ENCODE results near the gene AMTN. TPM values are rescaled to one million over a fixed set of nuclear protein-coding genes. Genes with fewer than 3 reads are reported as not detected.
"Not testable (repeated sequence)": the region's sequence is repeated elsewhere in the genome, so short reads cannot be mapped to it uniquely, and the experiment has no call there.

AMTN gene
- total RNA-seq (not detected), polyA plus RNA-seq (ENCODE audit: insufficient read length in 2 of 2) (not detected)
- long read RNA-seq, donor 1: 0 reads
- long read RNA-seq, donor 2: 0 reads
- long read RNA-seq, donor 3: 0 reads
- long read RNA-seq, donor 4: 0 reads

GRCh38 chr4:70518269-70518668, at the start of gene AMTN:
TSS of gene AMTN (plus strand) at chr4:70518569. CDS start at chr4:70518778, 209 bp downstream.
- H3K36me3 ChIP-seq (ENCODE audit: control insufficient read depth, insufficient read depth, low read length): no peaks in the 10 kb centered on the region
- no peak for DNase-seq (ENCODE audit: low read depth in 4 of 6, low spot score in 6 of 6)
- no peak within 1 kb of the TSS for H3K4me3 ChIP-seq (ENCODE audit: low read depth, low read length)
- no peaks in the 10 kb centered on the region for H3K9me3 ChIP-seq (ENCODE audit: control insufficient read depth, insufficient read depth, low read length)
- no peaks in the 10 kb centered on the region for H3K4me1 ChIP-seq (ENCODE audit: control insufficient read depth, insufficient read depth, low read length)
- no peaks in the 10 kb centered on the region for H3K27me3 ChIP-seq (ENCODE audit: control insufficient read depth, insufficient read depth, low read length)
- H3K27ac ChIP-seq (ENCODE audit: low read depth, low read length): no peak within 1 kb of the TSS
- no CpG with 5 or more reads among the region's 2 CpGs for WGBS (ENCODE audit: insufficient coverage)

GRCh38 chr4:70471897-70472296, 46.5 kb upstream of the AMTN start, which contains the start of gene MUC7:
TSS of gene MUC7 (plus strand) at chr4:70472197. CDS start at chr4:70474022, 1,825 bp downstream.
- H3K27ac ChIP-seq (ENCODE audit: low read depth, low read length): no peak within 1 kb of the TSS
- no peaks in the 10 kb centered on the region for H3K9me3 ChIP-seq (ENCODE audit: control insufficient read depth, insufficient read depth, low read length)
- H3K36me3 ChIP-seq (ENCODE audit: control insufficient read depth, insufficient read depth, low read length): no peaks in the 10 kb centered on the region
- no peak within 1 kb of the TSS for H3K4me3 ChIP-seq (ENCODE audit: low read depth, low read length)
- H3K27me3 ChIP-seq (ENCODE audit: control insufficient read depth, insufficient read depth, low read length): no peaks in the 10 kb centered on the region
- H3K4me1 ChIP-seq (ENCODE audit: control insufficient read depth, insufficient read depth, low read length): no peaks in the 10 kb centered on the region
- 78% methylated on average over 3 of the region's 4 CpGs for WGBS (ENCODE audit: insufficient coverage)
- DNase-seq (ENCODE audit: low read depth in 4 of 6, low spot score in 6 of 6): no peak

GRCh38 chr4:70473679-70474078, 44.7 kb upstream of the AMTN start:
- Histone ChIP-seq H3K27ac (ENCODE audit: low read depth, low read length) (no peak overlapping the region), H3K4me3 (ENCODE audit: low read depth, low read length) (no peak overlapping the region), H3K4me1 (ENCODE audit: control insufficient read depth, insufficient read depth, low read length) (no peaks in the 10 kb centered on the region), H3K9me3 (ENCODE audit: control insufficient read depth, insufficient read depth, low read length) (no peaks in the 10 kb centered on the region), H3K27me3 (ENCODE audit: control insufficient read depth, insufficient read depth, low read length) (no peaks in the 10 kb centered on the region), H3K36me3 (ENCODE audit: control insufficient read depth, insufficient read depth, low read length) (no peaks in the 10 kb centered on the region)
- 100% methylated on average over 2 of the region's 4 CpGs for WGBS (ENCODE audit: insufficient coverage)
- DNase-seq (ENCODE audit: low read depth in 4 of 6, low spot score in 6 of 6): no peak

GRCh38 chr4:70488748-70489147, 29.6 kb upstream of the AMTN start:
- no CpG with 5 or more reads among the region's 3 CpGs for WGBS (ENCODE audit: insufficient coverage)
- no peak overlapping the region for H3K4me3 ChIP-seq (ENCODE audit: low read depth, low read length)
- H3K4me1 ChIP-seq (ENCODE audit: control insufficient read depth, insufficient read depth, low read length): no peaks in the 10 kb centered on the region
- no peaks in the 10 kb centered on the region for H3K9me3 ChIP-seq (ENCODE audit: control insufficient read depth, insufficient read depth, low read length)
- no peak overlapping the region for H3K27ac ChIP-seq (ENCODE audit: low read depth, low read length)
- H3K36me3 ChIP-seq (ENCODE audit: control insufficient read depth, insufficient read depth, low read length): no peaks in the 10 kb centered on the region
- H3K27me3 ChIP-seq (ENCODE audit: control insufficient read depth, insufficient read depth, low read length): no peaks in the 10 kb centered on the region
- DNase-seq (ENCODE audit: low read depth in 4 of 6, low spot score in 6 of 6): no peak

- WGBS (ENCODE audit: insufficient coverage): 86% methylated on average over 4 of the region's 6 CpGs
- H3K4me1 ChIP-seq (ENCODE audit: control insufficient read depth, insufficient read depth, low read length): peaks cover 3% of the 10 kb centered on the region
- no peak overlapping the region for H3K27ac ChIP-seq (ENCODE audit: low read depth, low read length)
- peak in 1 of 6 donors; percentile 2 for DNase-seq (ENCODE audit: low read depth in 4 of 6, low spot score in 6 of 6)
- no peaks in the 10 kb centered on the region for H3K9me3 ChIP-seq (ENCODE audit: control insufficient read depth, insufficient read depth, low read length)
- no peaks in the 10 kb centered on the region for H3K27me3 ChIP-seq (ENCODE audit: control insufficient read depth, insufficient read depth, low read length)
- H3K4me3 ChIP-seq (ENCODE audit: low read depth, low read length): no peak overlapping the region
- H3K36me3 ChIP-seq (ENCODE audit: control insufficient read depth, insufficient read depth, low read length): no peaks in the 10 kb centered on the region
Observed at GRCh38 chr4:70496231-70496630, 22.1 kb upstream of the AMTN start.

- H3K4me3 ChIP-seq (ENCODE audit: low read depth, low read length); H3K36me3 ChIP-seq (ENCODE audit: control insufficient read depth, insufficient read depth, low read length); H3K9me3 ChIP-seq (ENCODE audit: control insufficient read depth, insufficient read depth, low read length); H3K4me1 ChIP-seq (ENCODE audit: control insufficient read depth, insufficient read depth, low read length); H3K27ac ChIP-seq (ENCODE audit: low read depth, low read length); H3K27me3 ChIP-seq (ENCODE audit: control insufficient read depth, insufficient read depth, low read length); DNase-seq (ENCODE audit: low read depth in 4 of 6, low spot score in 6 of 6): not testable (repeated sequence)
- WGBS (ENCODE audit: insufficient coverage): no CpG with 5 or more reads among the region's 8 CpGs
Observed at GRCh38 chr4:70501838-70502237, 16.5 kb upstream of the AMTN start.

GRCh38 chr4:70504733-70505132, 13.6 kb upstream of the AMTN start:
- no peak overlapping the region for H3K27ac ChIP-seq (ENCODE audit: low read depth, low read length)
- H3K4me1 ChIP-seq (ENCODE audit: control insufficient read depth, insufficient read depth, low read length): no peaks in the 10 kb centered on the region
- H3K27me3 ChIP-seq (ENCODE audit: control insufficient read depth, insufficient read depth, low read length): no peaks in the 10 kb centered on the region
- H3K4me3 ChIP-seq (ENCODE audit: low read depth, low read length): no peak overlapping the region
- H3K9me3 ChIP-seq (ENCODE audit: control insufficient read depth, insufficient read depth, low read length): no peaks in the 10 kb centered on the region
- H3K36me3 ChIP-seq (ENCODE audit: control insufficient read depth, insufficient read depth, low read length): no peaks in the 10 kb centered on the region
- no CpG with 5 or more reads among the region's 4 CpGs for WGBS (ENCODE audit: insufficient coverage)
- no peak for DNase-seq (ENCODE audit: low read depth in 4 of 6, low spot score in 6 of 6)

GRCh38 chr4:70505151-70505748, 13.1 kb upstream of the AMTN start:
- Histone ChIP-seq H3K4me1 (ENCODE audit: control insufficient read depth, insufficient read depth, low read length) (no peaks in the 10 kb centered on the region), H3K27ac (ENCODE audit: low read depth, low read length) (no peak overlapping the region), H3K36me3 (ENCODE audit: control insufficient read depth, insufficient read depth, low read length) (no peaks in the 10 kb centered on the region), H3K4me3 (ENCODE audit: low read depth, low read length) (no peak overlapping the region), H3K9me3 (ENCODE audit: control insufficient read depth, insufficient read depth, low read length) (no peaks in the 10 kb centered on the region), H3K27me3 (ENCODE audit: control insufficient read depth, insufficient read depth, low read length) (no peaks in the 10 kb centered on the region)
- DNase-seq (ENCODE audit: low read depth in 4 of 6, low spot score in 6 of 6): peak; percentile 6 to 77 (median 28)
- 20% methylated on average over 2 of the region's 7 CpGs for WGBS (ENCODE audit: insufficient coverage)

GRCh38 chr4:70508801-70509200, 9.6 kb upstream of the AMTN start:
- DNase-seq (ENCODE audit: low read depth in 4 of 6, low spot score in 6 of 6): no peak
- H3K4me1 ChIP-seq (ENCODE audit: control insufficient read depth, insufficient read depth, low read length): no peaks in the 10 kb centered on the region
- no peak overlapping the region for H3K4me3 ChIP-seq (ENCODE audit: low read depth, low read length)
- WGBS (ENCODE audit: insufficient coverage): no CpG with 5 or more reads among the region's 1 CpG
- H3K9me3 ChIP-seq (ENCODE audit: control insufficient read depth, insufficient read depth, low read length): no peaks in the 10 kb centered on the region
- no peaks in the 10 kb centered on the region for H3K36me3 ChIP-seq (ENCODE audit: control insufficient read depth, insufficient read depth, low read length)
- no peak overlapping the region for H3K27ac ChIP-seq (ENCODE audit: low read depth, low read length)
- no peaks in the 10 kb centered on the region for H3K27me3 ChIP-seq (ENCODE audit: control insufficient read depth, insufficient read depth, low read length)

- no peaks in the 10 kb centered on the region for H3K9me3 ChIP-seq (ENCODE audit: control insufficient read depth, insufficient read depth, low read length)
- no peaks in the 10 kb centered on the region for H3K4me1 ChIP-seq (ENCODE audit: control insufficient read depth, insufficient read depth, low read length)
- no peaks in the 10 kb centered on the region for H3K27me3 ChIP-seq (ENCODE audit: control insufficient read depth, insufficient read depth, low read length)
- H3K36me3 ChIP-seq (ENCODE audit: control insufficient read depth, insufficient read depth, low read length): no peaks in the 10 kb centered on the region
- H3K27ac ChIP-seq (ENCODE audit: low read depth, low read length): no peak overlapping the region
- WGBS (ENCODE audit: insufficient coverage): 60% methylated on average over 1 of the region's 3 CpGs
- no peak overlapping the region for H3K4me3 ChIP-seq (ENCODE audit: low read depth, low read length)
- no peak for DNase-seq (ENCODE audit: low read depth in 4 of 6, low spot score in 6 of 6)
Observed at GRCh38 chr4:70511365-70511764, 7.0 kb upstream of the AMTN start.
